ENCODE results near the gene ZBTB16. TPM values are rescaled to one million over a fixed set of nuclear protein-coding genes. Genes with fewer than 3 reads are reported as not detected.
A peak's percentile ranks its signal among the peaks of the same experiment; 100 is the strongest.

Gene ZBTB16
- total RNA-seq, 2 experiments from 2014 or later: 3.0 to 4.6 TPM

DNA sequence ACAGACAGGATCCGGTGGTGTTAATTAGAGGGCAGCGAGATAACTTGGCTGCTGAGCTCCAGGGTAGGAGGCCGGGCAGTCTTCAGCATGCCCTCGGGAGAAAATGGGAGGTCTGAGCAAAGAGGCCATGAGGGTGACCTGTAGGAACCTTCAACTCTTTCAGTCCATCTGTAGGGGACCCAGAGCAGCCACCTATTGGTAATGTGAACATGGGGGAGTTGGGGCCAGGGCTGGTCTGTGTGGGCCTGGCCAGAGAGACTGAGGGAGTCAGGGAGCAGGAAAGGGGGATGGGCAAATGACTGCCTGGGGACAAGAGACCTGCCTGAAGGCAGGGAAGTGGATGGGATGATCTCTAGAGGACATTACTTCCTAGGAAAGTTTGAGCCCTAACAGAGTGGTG lies 135.6 kb downstream of the ZBTB16 start:
- Mint-ChIP-seq H3K27ac (no peak overlapping the region), H3K4me3 (no peak overlapping the region), H3K36me3 (ENCODE audit: low read depth) (no peaks in the 10 kb centered on the region), H3K9me3 (ENCODE audit: low read depth) (peaks cover 8% of the 10 kb centered on the region), H3K4me1 (peaks cover 12% of the 10 kb centered on the region), H3K27me3 (no peaks in the 10 kb centered on the region)
- no peak for DNase-seq
- intact Hi-C loops (cut with DNase I, micrococcal nuclease): loop anchor here in 1 of 2 experiments (5.0 kb wide), 1 partner anchor 203 kb away; no protein-coding TSS in a partner anchor
- CTCF ChIA-PET: interaction anchor here (0.6 kb wide), 1 partner anchor 200 kb away, joined by 3 read pairs; no protein-coding TSS in a partner anchor
- ATAC-seq: no peak
- POLR2A ChIA-PET: no interaction called here

DNA sequence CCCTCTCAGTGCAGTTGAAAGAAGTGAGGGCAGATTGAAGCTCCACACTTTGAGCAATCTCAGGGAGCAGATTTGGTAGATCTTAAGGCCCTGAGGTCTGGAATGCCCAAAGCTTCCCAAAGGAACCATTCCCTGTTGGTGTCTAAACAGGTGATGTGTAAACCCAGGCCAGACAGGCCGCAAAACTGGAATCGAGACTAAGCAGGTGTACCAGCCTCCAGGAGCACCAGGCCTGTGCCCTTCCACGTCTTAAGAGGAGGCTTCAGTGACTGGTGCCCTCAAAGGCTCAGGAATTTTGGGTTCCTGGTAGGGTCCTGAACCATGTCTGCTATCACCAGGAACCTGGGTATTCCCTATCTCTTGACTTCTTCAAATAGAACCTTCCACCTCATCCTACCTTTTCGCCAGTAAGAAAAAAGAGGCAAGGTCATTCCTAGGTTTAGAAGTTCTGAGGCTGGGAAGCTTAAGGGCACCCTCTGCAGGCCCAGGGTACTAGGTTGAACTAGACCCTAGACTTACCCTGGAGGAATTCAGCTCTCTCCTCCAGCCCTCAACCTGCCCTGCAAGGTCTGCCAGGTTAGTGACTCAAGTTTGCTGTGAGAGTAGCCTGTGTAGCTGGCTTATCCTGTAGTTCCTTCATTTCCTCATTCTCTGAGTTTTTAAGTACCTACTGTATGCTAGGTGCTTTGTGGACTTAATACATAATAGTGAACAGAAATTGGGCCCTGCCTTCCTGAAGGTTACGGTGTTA lies 136.6 kb downstream of the ZBTB16 start:
- ATAC-seq: peak; percentile 39
- H3K36me3 Mint-ChIP-seq (ENCODE audit: low read depth): no peaks in the 10 kb centered on the region
- H3K4me3 Mint-ChIP-seq: no peak overlapping the region

GRCh38 chr11:114196997-114197703 lies 137.6 kb downstream of the ZBTB16 start:
- CTCF ChIA-PET: interaction anchor here (1.0 to 1.1 kb wide), 2 partner anchors 13 to 66 kb away, joined by 3 read pairs; no protein-coding TSS in a partner anchor
- H3K9me3 Mint-ChIP-seq (ENCODE audit: low read depth): no peaks in the 10 kb centered on the region
- no peaks in the 10 kb centered on the region for H3K27me3 Mint-ChIP-seq
- H3K36me3 Mint-ChIP-seq (ENCODE audit: low read depth): no peaks in the 10 kb centered on the region
- DNase-seq (no peak), ATAC-seq (no peak)
- H3K4me3 Mint-ChIP-seq: no peak overlapping the region
- no peak overlapping the region for H3K27ac Mint-ChIP-seq
- POLR2A ChIA-PET: interaction anchor here (0.6 kb wide), 1 partner anchor 60 kb away, joined by 3 read pairs; no protein-coding TSS in a partner anchor
- peaks cover 12% of the 10 kb centered on the region for H3K4me1 Mint-ChIP-seq
- intact Hi-C loops (cut with DNase I, micrococcal nuclease): loop anchor here (2.0 to 5.0 kb wide), 2 partner anchors 160 to 205 kb away; no protein-coding TSS in a partner anchor

More for the DNA sequence above, 136.6 kb downstream of the ZBTB16 start:
- Mint-ChIP-seq H3K27me3 (no peaks in the 10 kb centered on the region), H3K9me3 (ENCODE audit: low read depth) (peaks cover 3% of the 10 kb centered on the region), H3K27ac (no peak overlapping the region), H3K4me1 (peaks cover 12% of the 10 kb centered on the region)
- intact Hi-C loops (cut with DNase I, micrococcal nuclease): loop anchor here (2.0 to 5.0 kb wide), 2 partner anchors 159 to 204 kb away; no protein-coding TSS in a partner anchor
- ChIA-PET CTCF (interaction anchor here (0.6 to 1.0 kb wide), 4 partner anchors 67 to 201 kb away, joined by 3 read pairs; no protein-coding TSS in a partner anchor), POLR2A (interaction anchor here (0.6 kb wide), 1 partner anchor 61 kb away, joined by 3 read pairs; no protein-coding TSS in a partner anchor)
- no peak for DNase-seq

DNA sequence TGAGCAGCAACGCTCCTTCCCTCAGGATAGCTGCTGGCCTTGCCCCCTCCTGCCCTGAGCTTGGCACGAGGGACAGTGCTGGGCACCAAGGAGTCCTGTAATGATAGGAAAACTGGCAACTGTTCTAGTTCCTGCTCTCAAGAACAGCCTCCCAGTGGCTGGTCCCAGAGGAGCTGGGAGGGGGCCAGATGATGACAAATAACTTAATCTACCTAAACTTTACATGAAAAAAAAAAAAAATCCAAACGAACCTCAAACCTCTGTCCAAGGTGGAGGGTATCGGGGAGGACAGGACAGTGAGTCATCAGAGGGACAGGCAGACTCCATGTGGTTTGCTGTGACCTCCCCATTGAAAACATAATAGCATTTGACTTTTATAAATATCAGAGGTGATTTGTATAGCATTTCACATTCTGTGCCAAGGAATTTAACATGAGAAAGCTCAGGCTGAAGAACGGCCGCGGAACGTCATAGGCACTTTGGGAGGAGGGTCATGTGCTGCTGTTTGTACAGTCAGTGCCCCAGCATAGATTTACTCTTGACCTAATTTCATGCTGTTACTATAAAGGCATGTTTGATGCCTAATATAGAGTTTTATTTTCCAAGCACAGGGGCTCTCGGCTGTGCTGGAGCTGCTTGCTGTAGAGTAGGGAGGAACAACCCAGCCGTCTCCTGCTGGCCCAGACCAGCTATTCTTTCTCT lies 138.4 kb downstream of the ZBTB16 start:
- Mint-ChIP-seq H3K27me3 (no peaks in the 10 kb centered on the region), H3K9me3 (ENCODE audit: low read depth) (no peaks in the 10 kb centered on the region), H3K36me3 (ENCODE audit: low read depth) (no peaks in the 10 kb centered on the region), H3K27ac (no peak overlapping the region), H3K4me3 (no peak overlapping the region), H3K4me1 (peaks cover 12% of the 10 kb centered on the region)
- no peak for DNase-seq
- ChIA-PET POLR2A (no interaction called here), CTCF (interaction anchor here (1.1 kb wide), 1 partner anchor 14 kb away, joined by 3 read pairs; no protein-coding TSS in a partner anchor)
- intact Hi-C loops (cut with DNase I, micrococcal nuclease): loop anchor here (2.0 to 5.0 kb wide), 2 partner anchors 161 to 206 kb away; no protein-coding TSS in a partner anchor
- no peak for ATAC-seq

DNA sequence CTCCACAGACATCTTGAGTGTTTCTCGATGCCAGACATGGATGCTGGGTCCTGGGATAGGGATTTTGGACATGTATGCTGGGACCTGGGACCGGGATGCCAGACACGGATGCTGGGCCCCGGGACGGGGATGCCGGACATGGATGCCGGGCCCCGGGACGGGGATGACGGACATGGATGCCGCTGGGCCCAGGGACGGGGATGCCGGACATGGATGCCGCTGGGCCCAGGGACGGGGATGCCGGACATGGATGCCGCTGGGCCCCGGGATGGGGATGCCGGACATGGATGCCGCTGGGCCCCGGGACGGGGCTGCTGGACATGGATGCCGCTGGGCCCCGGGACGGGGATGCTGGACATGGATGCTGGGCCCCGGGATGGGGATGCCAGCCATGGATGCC lies 139.5 kb downstream of the ZBTB16 start:
- Mint-ChIP-seq H3K27ac (no peak overlapping the region), H3K27me3 (no peaks in the 10 kb centered on the region), H3K9me3 (ENCODE audit: low read depth) (no peaks in the 10 kb centered on the region), H3K36me3 (ENCODE audit: low read depth) (no peaks in the 10 kb centered on the region), H3K4me3 (no peak overlapping the region), H3K4me1 (peaks cover 7% of the 10 kb centered on the region)
- POLR2A ChIA-PET: no interaction called here
- intact Hi-C loops (cut with DNase I, micrococcal nuclease): loop anchor here in 1 of 2 experiments (5.0 kb wide), 1 partner anchor 207 kb away; no protein-coding TSS in a partner anchor
- CTCF ChIA-PET: no interaction called here
- no peak for DNase-seq
- no peak for ATAC-seq

- POLR2A ChIA-PET: interaction anchor here (0.6 kb wide), 1 partner anchor 267 kb away, joined by 11 read pairs; no protein-coding TSS in a partner anchor
- CTCF ChIA-PET: interaction anchor here (0.6 kb wide), 1 partner anchor 346 kb away, joined by 3 read pairs; no protein-coding TSS in a partner anchor
Observed at GRCh38 chr11:114200351-114201133, 141.0 kb downstream of the ZBTB16 start.

DNA sequence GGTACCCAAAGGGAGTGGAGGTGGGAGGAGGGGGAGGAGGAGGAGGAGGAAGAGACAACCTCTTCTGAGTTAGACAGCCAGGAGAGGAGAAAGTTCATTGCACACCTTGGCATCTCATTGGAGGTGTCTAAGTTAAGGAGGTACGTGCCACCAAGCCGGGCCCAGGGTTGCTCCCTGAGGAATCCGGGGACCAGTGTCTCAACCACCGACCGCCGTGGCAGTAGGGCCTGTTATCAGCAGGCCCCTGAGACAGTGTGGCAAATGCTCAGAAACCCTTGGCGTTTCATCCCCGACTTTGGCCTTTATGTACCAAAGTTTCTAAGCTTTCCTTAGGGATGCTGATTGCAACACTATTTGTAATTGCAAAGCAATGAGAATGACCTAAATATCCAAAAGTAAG lies 141.7 kb downstream of the ZBTB16 start:
- Mint-ChIP-seq H3K27me3 (no peaks in the 10 kb centered on the region), H3K27ac (no peak overlapping the region), H3K9me3 (ENCODE audit: low read depth) (no peaks in the 10 kb centered on the region), H3K4me1 (no peaks in the 10 kb centered on the region), H3K36me3 (ENCODE audit: low read depth) (no peaks in the 10 kb centered on the region), H3K4me3 (no peak overlapping the region)
- ChIA-PET CTCF (interaction anchor here (0.6 kb wide), 1 partner anchor 347 kb away, joined by 3 read pairs; no protein-coding TSS in a partner anchor), POLR2A (no interaction called here)
- intact Hi-C loops (cut with DNase I, micrococcal nuclease): no loop called here
- ATAC-seq: no peak
- no peak for DNase-seq

More at GRCh38 chr11:114200351-114201133, 141.0 kb downstream of the ZBTB16 start:
- no peaks in the 10 kb centered on the region for H3K4me1 Mint-ChIP-seq
- H3K36me3 Mint-ChIP-seq (ENCODE audit: low read depth): no peaks in the 10 kb centered on the region
- no peaks in the 10 kb centered on the region for H3K9me3 Mint-ChIP-seq (ENCODE audit: low read depth)
- no peaks in the 10 kb centered on the region for H3K27me3 Mint-ChIP-seq
- DNase-seq: no peak
- no peak for ATAC-seq
- intact Hi-C loops (cut with DNase I, micrococcal nuclease): no loop called here
- H3K27ac Mint-ChIP-seq: no peak overlapping the region
- no peak overlapping the region for H3K4me3 Mint-ChIP-seq

DNA sequence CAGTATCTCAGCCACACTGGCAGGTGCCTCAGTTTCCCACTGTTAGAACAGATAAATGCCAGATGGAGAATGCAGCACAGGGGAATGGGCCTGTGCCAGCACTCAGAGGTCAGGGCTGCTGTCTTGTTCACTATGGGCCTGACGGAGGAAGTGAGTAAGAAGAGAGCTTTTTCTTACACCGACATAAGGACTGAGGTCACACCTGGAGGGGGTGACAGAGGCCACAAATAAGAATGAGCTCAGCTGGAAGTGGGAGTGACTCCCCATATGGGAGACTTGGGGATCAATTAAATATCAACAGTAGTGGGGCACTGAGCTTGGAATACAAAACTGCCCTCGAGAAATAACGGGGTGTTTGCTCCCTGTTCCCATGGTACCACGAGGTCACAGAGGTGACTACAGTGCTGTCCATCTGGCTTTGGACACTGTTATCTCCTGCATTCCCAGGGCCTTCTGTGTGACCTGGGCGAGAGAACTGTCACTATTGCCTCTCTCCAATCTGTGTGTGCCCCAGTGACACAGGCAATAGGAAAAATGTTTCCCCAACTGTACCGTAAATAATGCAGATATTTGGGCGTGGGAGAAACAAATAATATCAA lies 142.6 kb downstream of the ZBTB16 start:
- Mint-ChIP-seq H3K36me3 (ENCODE audit: low read depth) (no peaks in the 10 kb centered on the region), H3K27ac (no peak overlapping the region), H3K9me3 (ENCODE audit: low read depth) (no peaks in the 10 kb centered on the region), H3K27me3 (no peaks in the 10 kb centered on the region), H3K4me3 (no peak overlapping the region), H3K4me1 (no peaks in the 10 kb centered on the region)
- ATAC-seq (no peak), DNase-seq (no peak)
- ChIA-PET POLR2A (no interaction called here), CTCF (no interaction called here)
- intact Hi-C loops (cut with DNase I, micrococcal nuclease): no loop called here

- CTCF ChIA-PET: interaction anchor here (0.6 to 1.0 kb wide), 3 partner anchors 48 to 443 kb away, joined by 3 read pairs; no protein-coding TSS in a partner anchor
- Mint-ChIP-seq H3K27ac (no peak overlapping the region), H3K9me3 (ENCODE audit: low read depth) (no peaks in the 10 kb centered on the region), H3K4me3 (no peak overlapping the region), H3K36me3 (ENCODE audit: low read depth) (no peaks in the 10 kb centered on the region), H3K27me3 (no peaks in the 10 kb centered on the region), H3K4me1 (peaks cover 14% of the 10 kb centered on the region)
- ATAC-seq (no peak), DNase-seq (no peak)
- intact Hi-C loops (cut with DNase I, micrococcal nuclease): no loop called here
- POLR2A ChIA-PET: no interaction called here
Observed at GRCh38 chr11:114207096-114207495, 147.6 kb downstream of the ZBTB16 start.

DNA sequence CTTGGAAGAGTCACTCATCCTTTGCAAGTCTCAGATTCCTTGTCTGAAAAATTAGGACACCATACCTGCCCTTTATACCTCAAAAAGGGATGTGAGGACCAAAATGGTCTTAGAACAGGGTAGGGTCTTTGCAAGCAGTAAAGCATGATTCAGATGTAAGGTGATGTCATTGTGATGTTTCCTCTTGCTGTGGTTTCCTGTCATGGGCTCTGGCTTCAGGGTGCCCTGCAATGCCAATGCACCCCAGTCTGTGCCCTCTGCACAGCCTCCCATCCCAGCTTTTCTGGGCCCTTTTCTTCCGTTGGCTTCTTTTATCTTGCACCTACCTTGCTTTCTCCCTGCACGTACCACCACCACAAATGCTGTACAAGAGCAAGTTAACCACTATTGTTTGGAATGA lies 148.9 kb downstream of the ZBTB16 start:
- ATAC-seq: peak; percentile 99
- CTCF ChIA-PET: no interaction called here
- intact Hi-C loops (cut with DNase I, micrococcal nuclease): no loop called here
- H3K27me3 Mint-ChIP-seq: no peaks in the 10 kb centered on the region
- no peaks in the 10 kb centered on the region for H3K36me3 Mint-ChIP-seq (ENCODE audit: low read depth)
- H3K9me3 Mint-ChIP-seq (ENCODE audit: low read depth): no peaks in the 10 kb centered on the region
- peaks cover 14% of the 10 kb centered on the region for H3K4me1 Mint-ChIP-seq
- POLR2A ChIA-PET: no interaction called here
- peak; percentile 35 for DNase-seq
- H3K27ac Mint-ChIP-seq: peak overlapping the region; percentile 25
- H3K4me3 Mint-ChIP-seq: no peak overlapping the region
